GM19463 (cell line): ENCODE measurements around the gene SLC43A1.

Experiments
- ATAC-seq: cut with Tn5 transposase; IDR thresholded peaks from one replicate; pipeline ENCODE4 v1.9.1; 2021; ENCODE audit warnings: mild to moderate bottlenecking, moderate library complexity; ENCODE audit not compliant: unreplicated experiment

The SLC43A1 gene

DNA sequence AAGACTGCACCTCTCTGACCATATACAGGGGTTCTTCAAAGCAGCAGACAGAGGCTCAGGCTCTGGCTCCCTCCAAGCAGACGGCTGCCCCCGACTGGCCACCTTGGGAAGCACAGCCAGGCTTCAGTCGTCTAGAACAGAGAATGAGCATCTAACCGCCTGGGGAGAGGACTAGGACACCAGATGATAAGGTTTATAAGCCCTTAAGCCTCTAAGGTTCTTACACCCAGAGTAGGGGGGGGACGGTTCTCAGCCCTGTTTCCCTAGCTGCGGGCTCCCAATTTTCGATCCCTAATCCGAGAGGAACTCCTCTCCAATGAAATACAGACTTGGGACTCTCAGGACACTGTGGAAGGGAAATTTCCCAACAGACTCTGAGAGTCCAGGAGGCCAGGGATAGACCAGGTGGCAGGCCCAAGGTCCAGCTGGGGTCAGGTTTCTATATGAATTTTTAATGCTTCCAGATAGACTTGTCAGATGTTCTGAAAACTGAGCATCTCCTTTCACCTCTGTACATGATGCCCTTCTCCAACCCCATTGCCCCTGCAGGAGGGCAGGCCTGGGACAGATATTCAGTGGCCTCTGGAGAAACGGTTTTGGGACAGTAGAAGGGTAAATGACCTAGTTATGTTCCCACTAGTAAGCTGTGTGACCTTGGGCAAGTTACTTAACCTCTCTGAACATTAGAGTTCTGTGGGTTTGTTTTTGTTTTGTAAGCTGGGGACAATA lies 34.9 kb downstream of the SLC43A1 start:
- no peak for ATAC-seq

DNA sequence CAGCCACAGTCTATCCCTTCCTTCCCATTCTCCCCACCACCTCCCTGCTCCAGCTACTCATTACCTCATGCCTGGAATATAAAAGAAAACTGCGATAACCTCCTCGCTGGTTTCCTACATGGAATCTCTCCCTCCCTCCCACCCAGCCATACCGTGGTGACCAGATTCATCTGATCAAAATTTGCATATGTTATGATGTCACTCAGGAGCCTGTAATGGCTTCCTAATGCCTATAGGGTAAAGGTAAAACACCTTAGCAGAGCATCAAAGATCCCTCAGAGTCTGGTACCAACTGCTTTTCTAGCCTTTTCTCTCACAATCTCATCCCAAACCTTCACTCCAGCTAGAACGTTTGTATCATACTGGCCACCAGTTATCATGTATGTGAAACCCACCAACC lies 35.6 kb downstream of the SLC43A1 start:
- no peak for ATAC-seq

GRCh38 chr11:57479021-57479663 lies 36.4 kb downstream of the SLC43A1 start:
- ATAC-seq = no peak

DNA sequence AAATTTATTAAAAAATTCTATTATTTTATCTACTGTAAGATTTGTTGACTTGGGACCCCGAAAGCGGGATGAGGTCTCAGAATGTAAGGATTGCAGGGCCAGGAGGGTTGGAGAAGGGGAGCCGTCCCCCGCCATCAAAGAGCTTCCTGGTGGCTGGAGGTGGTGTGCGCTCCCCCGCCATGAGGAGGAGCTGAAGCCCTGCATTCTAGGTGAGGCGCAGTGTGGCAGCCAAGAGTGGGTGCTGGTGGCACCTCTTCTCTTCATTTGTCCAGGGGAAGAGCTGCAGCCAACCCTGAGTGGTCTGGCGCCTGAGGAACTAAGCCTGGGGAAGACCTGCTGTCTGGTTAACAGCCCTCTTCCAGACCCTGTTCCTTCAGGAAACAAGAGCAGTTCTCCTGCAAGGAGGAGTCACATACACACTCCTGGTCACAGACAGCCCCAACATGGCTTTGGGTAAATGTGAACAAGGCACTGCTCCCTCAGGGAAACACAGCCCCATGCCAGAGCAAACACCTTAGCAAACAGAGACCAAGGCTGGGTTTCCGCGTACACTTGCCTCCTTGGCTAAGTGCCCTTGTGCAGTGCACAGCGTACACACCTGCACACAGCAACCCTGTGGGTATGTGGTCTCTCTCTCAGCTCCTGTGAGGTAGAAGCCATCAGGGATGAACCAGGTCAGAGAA lies 37.9 kb downstream of the SLC43A1 start:
- no peak for ATAC-seq

GRCh38 chr11:57476757-57477506 lies 38.6 kb downstream of the SLC43A1 start:
- ATAC-seq = peak; percentile 46

- peak; percentile 23 for ATAC-seq
Observed at GRCh38 chr11:57476047-57476756, 39.3 kb downstream of the SLC43A1 start.

DNA sequence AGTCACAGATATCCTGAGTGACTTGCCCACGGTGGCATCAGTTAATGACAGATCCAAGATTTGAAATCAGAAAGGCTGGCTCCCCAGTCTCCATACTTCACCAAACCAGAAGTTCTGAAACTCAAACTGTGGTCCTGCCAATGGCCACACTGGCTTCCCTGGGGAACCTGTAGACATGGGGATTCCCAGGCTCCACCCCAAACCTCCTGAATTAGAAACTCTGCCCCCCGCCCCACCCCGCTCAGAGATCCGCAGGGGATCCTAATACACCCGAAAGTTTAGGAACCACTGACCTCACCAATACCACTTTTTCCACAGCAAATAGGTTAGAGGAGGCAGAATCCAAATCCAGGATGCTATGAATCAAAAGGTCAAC lies 39.8 kb downstream of the SLC43A1 start:
- ATAC-seq = peak; percentile 22

DNA sequence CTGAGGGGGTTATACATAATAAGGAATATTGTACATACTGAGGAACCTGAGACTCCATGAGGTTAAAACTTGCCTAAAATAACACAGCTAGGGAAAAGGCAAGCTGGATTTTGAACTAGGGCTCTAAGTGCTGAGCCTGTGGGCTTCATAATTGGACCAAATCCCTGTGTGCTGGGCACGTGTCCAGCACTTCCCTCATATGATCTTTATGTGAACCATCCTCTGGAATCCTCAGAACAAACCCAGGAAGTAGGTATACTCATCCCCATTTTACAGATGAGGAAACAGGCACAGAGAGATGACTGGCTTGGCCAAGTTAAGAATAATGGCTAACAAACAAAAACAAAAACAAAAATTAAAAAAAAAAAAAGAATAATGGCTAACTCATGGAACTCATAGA lies 40.3 kb downstream of the SLC43A1 start:
- no peak for ATAC-seq

- no peak for ATAC-seq
Observed at GRCh38 chr11:57474803-57475115, 40.7 kb downstream of the SLC43A1 start.

GRCh38 chr11:57474017-57474802 lies 41.3 kb downstream of the SLC43A1 start:
- peak; percentile 63 for ATAC-seq

DNA sequence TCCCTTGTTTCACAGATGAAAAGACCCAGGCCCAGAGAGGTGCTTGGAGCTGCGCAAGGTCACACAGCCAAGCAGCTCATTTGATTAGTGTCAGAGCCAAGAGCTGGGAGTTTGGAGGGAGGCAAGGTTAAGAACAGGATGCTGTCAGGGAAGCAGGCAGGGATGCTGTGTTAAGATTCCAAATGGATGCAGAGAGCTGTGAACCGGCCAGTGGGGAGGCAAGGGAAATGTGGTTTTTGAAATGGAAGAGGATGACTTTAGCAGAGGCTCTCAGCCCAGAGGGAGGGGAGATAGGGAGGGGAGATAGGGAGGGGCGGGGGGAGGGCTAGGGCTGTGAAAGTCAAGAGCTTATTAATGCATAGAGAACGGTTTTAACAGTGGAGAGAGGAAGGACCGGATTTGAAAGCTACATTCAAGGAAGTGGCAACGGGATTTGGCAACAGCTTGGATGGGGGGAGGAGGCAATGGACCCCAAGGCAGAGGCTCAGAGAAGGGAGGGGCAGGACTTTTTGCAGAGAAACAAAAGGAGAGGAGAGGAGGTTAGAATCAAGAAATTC lies 42.1 kb downstream of the SLC43A1 start:
- no peak for ATAC-seq

- ATAC-seq = no peak
Observed at GRCh38 chr11:57471496-57471895, 44.0 kb downstream of the SLC43A1 start.

- ATAC-seq = no peak
Observed at GRCh38 chr11:57469268-57469667, 46.2 kb downstream of the SLC43A1 start.

DNA sequence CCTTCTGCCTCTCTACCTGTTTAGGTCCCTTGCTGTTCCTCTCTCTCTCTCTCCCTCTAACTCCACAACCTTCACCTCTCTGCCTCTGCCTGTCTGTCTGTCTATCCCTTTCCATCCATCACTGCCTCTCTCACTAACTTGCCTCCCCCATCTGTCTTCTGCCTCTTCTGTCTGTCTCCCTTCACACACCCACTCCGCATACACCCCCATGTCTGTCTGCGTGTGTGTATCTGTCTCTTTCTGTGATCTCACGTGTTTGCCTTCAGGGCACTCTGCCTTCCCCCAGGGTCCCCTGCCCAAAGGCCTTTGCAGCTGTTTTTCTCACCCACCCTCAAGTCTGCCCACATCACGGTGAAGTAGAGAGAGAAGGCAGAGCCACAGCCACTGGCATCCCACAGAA lies 47.2 kb downstream of the SLC43A1 start:
- no peak for ATAC-seq

GRCh38 chr11:57467508-57468157 lies 47.9 kb downstream of the SLC43A1 start:
- no peak for ATAC-seq

DNA sequence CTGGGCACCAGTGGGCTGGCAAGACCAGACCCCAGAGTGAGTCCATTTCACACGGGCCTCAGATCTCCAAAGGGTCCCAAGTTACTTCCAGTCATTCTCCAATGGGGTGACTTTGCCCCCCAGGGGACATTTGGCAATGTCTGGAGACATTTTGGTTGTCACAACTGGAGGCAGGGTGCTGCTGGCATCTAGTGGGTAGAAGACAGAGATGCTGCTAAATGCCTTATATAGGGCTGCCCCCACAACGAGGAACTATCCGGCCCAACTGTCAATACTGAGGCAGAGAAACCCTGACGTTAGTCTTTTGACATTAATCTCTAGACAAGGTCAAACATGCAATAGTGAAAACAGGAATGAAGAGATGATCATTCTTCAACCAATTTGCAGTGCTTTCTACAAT lies 48.8 kb downstream of the SLC43A1 start:
- ATAC-seq = no peak

- ATAC-seq = no peak
Observed at GRCh38 chr11:57464539-57465181, 50.8 kb downstream of the SLC43A1 start.

- no peak for ATAC-seq
Observed at GRCh38 chr11:57463671-57464538, 51.6 kb downstream of the SLC43A1 start.
